ENCODE results near the gene HNF1B. TPM values are rescaled to one million over a fixed set of nuclear protein-coding genes. Genes with fewer than 3 reads are reported as not detected.

HNF1B gene
- total RNA-seq, 1 donor from 2014 or later: not detected

GRCh38 chr17:37761059-37761458 lies 16.2 kb upstream of the HNF1B start:
- no peak for DNase-seq (ENCODE audit: low read depth in 2 of 2)

- DNase-seq (ENCODE audit: low read depth in 2 of 2): no peak
Observed at GRCh38 chr17:37759014-37759637, 14.3 kb upstream of the HNF1B start.

DNA sequence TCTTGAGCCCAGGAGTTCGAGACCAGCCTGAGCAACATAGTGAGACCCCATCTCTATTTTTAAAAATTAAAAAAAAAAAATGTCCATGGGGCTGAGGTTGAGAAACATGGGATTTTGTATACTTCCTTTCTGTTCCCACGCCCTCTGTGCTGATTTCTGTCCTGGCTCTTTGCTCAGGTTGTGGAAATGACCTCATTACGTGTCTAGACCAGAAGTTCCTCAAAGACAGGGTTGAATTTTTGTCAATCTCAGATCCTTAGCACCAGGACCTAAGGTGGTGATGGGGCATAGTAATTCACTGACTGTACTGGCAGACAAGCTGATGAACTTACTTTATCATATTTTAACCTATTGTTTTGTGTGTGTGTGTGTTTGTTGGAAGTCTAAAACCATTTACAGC lies 11.2 kb upstream of the HNF1B start:
- DNase-seq (ENCODE audit: low read depth in 2 of 2): no peak

GRCh38 chr17:37755455-37755854 lies 10.6 kb upstream of the HNF1B start:
- no peak for DNase-seq (ENCODE audit: low read depth in 2 of 2)

GRCh38 chr17:37754363-37754762 lies 9.5 kb upstream of the HNF1B start:
- DNase-seq (ENCODE audit: low read depth in 2 of 2): no peak

GRCh38 chr17:37752482-37752881 lies 7.6 kb upstream of the HNF1B start:
- DNase-seq (ENCODE audit: low read depth in 2 of 2): peak in 1 of 2 donors; percentile 9

GRCh38 chr17:37750768-37751475 lies 6.1 kb upstream of the HNF1B start:
- DNase-seq (ENCODE audit: low read depth in 2 of 2): no peak

DNA sequence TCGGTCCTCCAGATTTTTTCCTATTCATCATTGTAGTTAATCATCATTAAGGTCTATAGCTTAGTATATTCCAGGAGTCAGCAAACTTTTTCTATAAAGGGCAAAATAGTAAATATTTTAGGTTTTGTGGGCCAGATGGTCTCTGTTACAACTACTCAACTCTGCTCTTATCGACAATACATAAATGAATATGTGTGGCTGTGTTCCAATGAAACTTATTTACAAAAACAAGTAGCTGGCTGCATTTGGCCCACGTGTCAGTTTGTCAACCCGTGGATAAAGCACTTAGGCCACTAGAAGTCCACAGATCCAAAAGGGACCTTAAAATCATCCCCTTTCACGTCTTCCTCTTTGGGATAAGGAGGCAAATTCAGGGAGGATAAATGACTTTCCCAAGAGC lies 5.4 kb upstream of the HNF1B start:
- no peak for DNase-seq (ENCODE audit: low read depth in 2 of 2)

DNA sequence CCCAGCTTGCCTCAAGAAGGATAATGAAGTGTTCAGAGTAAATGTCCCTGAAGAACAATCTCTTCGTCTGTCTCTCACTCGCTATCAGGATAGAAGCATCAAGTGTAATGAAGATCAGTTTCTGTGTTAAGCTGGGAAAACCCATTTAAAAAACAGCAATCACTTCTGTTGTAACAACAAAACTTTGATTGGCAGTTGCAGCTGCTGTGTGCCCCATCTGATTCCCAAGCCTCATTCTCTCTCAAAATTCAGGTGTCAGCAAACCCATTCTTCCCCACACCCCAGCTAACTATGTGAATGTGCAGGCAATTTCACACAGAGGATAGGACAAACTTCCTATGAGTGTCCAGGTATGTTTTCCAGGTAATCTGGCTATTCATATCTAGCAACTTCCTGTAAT lies 2.4 kb upstream of the HNF1B start:
- no peak for DNase-seq (ENCODE audit: low read depth in 2 of 2)

DNA sequence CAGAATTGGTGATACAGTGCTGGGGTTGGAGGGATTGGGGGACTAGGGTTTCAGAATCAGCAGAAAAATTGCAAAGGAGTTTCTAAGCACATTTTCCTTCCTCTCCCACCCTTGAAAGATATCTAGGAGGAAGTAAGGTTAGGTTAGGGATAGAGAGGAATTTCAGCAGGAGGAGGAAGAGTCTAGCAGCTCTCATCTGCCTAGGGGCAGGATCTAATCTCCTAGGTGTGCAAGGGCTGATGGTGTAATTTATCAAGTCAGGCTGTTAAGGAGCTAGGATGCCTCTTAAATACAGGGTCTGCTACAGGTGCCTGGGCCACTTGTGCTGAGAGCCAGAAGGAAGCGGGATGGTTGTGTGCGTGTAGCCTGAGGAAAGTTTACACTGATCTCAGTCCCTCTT lies 1.8 kb upstream of the HNF1B start:
- DNase-seq (ENCODE audit: low read depth in 2 of 2): no peak

- no peak for DNase-seq (ENCODE audit: low read depth in 2 of 2)
Observed at GRCh38 chr17:37745801-37746426, 1.1 kb upstream of the HNF1B start.

GRCh38 chr17:37744633-37744927 lies 279 bp downstream of the HNF1B start:
- no peak for DNase-seq (ENCODE audit: low read depth in 2 of 2)

GRCh38 chr17:37743875-37744632 lies 805 bp downstream of the HNF1B start:
- DNase-seq (ENCODE audit: low read depth in 2 of 2): no peak

- DNase-seq (ENCODE audit: low read depth in 2 of 2): no peak
Observed at GRCh38 chr17:37743612-37743874, 1.3 kb downstream of the HNF1B start.

DNA sequence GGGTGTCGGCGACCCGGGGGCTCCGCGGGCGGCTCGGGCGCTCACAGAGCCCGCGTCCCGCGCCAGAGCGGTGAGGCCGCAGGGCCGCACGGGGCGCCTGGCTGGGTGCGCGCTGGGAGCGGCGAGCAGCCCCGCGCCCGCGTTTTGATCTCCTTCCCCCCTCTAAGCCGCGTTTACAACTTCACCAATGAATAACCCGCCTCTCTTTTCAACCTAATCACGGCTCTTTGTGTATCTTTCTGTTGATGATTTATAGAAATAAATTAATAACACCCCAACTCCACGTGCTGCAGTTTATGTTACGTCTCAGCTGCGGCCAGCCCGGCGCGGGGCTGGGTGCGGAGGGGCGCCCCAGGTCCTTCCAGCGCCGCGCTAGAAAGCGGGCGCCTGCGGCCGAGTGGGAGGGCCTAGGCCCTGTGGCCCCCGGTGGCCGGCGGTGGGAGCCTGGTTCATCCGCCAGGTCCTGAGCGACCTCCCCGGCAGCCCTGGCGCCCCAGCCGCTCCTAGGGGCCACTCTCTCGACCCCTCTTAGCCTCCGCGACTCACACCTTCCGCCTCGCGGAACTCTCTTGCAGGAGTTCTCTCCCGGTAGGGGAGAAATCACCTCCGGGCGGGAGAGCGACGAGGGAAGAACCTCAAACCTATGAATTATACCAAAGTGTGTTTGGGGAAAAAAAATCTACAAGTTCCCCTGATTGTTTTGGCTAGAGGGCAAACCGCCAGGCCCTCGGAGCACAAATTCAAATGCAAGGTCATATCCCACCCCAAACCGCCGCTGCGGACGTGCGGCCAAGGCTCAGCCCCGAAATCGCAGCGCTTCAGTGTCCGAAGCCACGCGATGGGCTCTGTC lies 1.9 kb downstream of the HNF1B start:
- no peak for DNase-seq (ENCODE audit: low read depth in 2 of 2)

DNA sequence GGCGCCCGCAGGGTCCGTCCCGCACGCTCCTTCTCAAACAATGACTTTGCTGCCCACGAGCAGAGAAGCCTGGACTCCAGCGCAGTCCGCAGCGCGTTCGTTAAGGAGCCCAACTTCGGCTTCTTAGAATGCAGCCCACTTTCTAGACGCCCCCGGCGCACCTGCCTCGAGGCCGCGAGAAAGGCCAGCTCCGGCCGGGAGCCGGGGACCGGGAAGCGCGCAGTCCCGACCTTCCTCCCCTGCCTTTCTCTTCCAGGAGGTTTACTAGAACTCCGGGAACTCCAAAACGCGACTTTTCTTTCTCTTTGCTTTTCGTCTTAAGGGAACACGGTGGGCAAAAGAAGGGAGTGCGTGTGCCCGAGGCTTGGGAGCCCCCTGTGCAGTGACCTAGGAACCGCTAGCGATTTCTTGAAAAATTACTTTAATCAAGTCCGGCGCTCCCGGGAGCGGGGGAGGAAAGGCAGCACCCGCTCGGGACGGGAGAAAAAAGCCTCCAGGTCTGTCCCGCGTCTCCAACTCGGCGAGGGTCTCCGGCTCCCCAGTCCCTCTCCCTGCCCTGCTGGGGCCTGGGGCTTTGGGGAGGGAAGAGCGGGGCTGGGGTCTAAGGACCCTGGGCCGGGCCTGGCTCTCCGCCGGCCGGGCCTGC lies 2.6 kb downstream of the HNF1B start:
- peak in 1 of 2 donors; percentile 3 for DNase-seq (ENCODE audit: low read depth in 2 of 2)

DNA sequence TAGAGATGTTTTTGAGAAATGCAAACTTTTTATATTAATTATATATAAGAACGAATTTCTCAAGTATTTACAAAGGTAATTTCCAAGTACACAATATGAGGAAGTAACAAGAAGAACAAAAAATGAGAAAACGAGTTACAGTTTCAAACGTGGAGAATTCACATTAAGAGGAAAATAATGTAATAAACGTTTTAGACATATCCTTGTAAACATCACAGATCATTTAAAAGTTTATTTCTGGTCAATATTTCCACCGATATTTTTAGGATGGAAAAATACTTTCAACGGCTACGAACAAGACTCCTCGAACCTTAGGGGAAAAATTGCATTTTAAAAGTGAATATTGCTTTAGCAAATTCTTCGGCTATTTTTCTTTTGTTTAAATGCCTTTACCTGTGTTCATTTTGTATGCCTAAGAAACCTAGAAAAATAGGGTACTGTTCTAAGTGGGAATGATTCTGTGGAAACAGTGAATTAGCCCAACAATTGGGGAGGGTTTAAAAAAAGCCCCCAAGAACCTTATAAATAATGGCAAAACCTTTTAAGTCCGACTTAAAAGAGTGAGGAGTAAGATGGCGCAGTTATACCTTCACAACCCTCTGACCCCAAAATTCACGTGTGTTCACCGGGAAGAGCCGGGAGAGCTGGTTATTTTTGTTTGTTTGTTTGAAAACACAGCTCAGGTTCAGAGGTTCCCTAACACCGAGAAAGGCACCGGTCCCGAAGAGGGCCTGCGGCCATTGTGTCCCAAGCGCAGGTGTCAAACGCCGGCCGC lies 3.3 kb downstream of the HNF1B start:
- DNase-seq (ENCODE audit: low read depth in 2 of 2): no peak

GRCh38 chr17:37740915-37741314 lies 3.9 kb downstream of the HNF1B start:
- DNase-seq (ENCODE audit: low read depth in 2 of 2): no peak

GRCh38 chr17:37737971-37738370 lies 6.9 kb downstream of the HNF1B start:
- DNase-seq (ENCODE audit: low read depth in 2 of 2): no peak

DNA sequence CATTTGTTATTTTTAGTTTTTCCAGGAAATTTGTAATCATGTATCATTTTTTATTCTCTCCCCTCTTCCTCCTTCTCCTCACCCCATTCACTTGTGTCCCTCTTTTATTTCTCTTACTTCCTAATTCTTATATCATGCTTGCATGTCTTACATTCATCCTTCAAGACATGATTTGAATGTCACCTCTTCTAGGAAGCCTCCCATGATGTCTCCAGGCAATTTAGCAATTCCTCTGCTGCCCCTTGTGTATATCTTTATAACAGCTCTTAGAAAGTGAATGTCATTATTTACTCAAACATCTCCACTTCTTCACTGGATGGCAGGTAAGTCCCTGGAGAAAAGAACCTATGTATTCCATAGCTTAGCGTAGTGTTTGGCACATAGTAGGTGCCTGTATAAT lies 7.8 kb downstream of the HNF1B start:
- no peak for DNase-seq (ENCODE audit: low read depth in 2 of 2)

GRCh38 chr17:37736428-37736827 lies 8.4 kb downstream of the HNF1B start:
- DNase-seq (ENCODE audit: low read depth in 2 of 2): no peak

Data from dermis microvascular lymphatic vessel endothelial cell (primary cell).